SK-N-SH (cell line): Measurements from ENCODE around the gene CA10. TPM values are rescaled to one million over a fixed set of nuclear protein-coding genes. Genes with fewer than 3 reads are reported as not detected.

Source experiments
- CTCF ChIA-PET: fragments of 300-600, 350-600 bp; formaldehyde crosslinking; extraction: SDS; loops from one replicate; lab custom pipeline; 2021; lab: Yijun Ruan, JAX
- POLR2A ChIA-PET: fragments of 350-600 bp; sonication (Branson Sonifier 250); formaldehyde crosslinking; extraction: SDS; loops from one replicate; lab custom pipeline; 2020; ENCODE audit warnings: antibody characterized with exemption, inconsistent platforms; lab: Yijun Ruan, JAX
- DNase-seq: peaks from one replicate; pipeline ENCODE4 v3.0.0; 2012
- H2AFZ ChIP-seq: fragments of 200-600 bp; sonication (generic); 2 replicates; pipeline ENCODE4 v1.8.1; 2016; ENCODE audit warnings: antibody characterized with exemption, mild to moderate bottlenecking, low read depth
- H3F3A ChIP-seq: fragments of 200-600 bp; sonication (generic); replicated peaks from 2 replicates; pipeline ENCODE3; 2016; ENCODE audit warnings: antibody characterized with exemption, mild to moderate bottlenecking; ENCODE audit not compliant: insufficient read depth
- H3K27ac ChIP-seq, 2 experiments: fragments of 200-500 bp in 1 of 2; fragments of 200-600 bp in 1 of 2; sonication (Bioruptor generic) in 1 of 2; sonication (generic), shearing (Covaris generic) in 1 of 2; 2 replicates each; pipeline versions ENCODE4 v1.5.1 to v1.6.1; 2014 to 2016; ENCODE audit warnings: low read depth in 2 of 2, inconsistent platforms in 1 of 2, low read length in 1 of 2, mild to moderate bottlenecking in 1 of 2, mixed read lengths in 1 of 2
- H3K27me3 ChIP-seq: fragments of 200-600 bp; sonication (generic), shearing (Covaris generic); 2 replicates; pipeline ENCODE4 v1.6.1; 2016; ENCODE audit warnings: mixed run types; ENCODE audit not compliant: insufficient read depth
- H3K36me3 ChIP-seq, 2 experiments: fragments of 200-500 bp in 1 of 2; fragments of 200-600 bp in 1 of 2; sonication (Bioruptor generic) in 1 of 2; sonication (generic) in 1 of 2; replicated peaks in 1 of 2; 2 replicates each; pipeline versions ENCODE3 to v1.5.1; 2014 to 2016; ENCODE audit warnings: low read length in 1 of 2, mild to moderate bottlenecking in 1 of 2; ENCODE audit not compliant: insufficient read depth in 2 of 2, control insufficient read depth in 1 of 2
- H3K4me1 ChIP-seq, 2 experiments: fragments of 200-500 bp in 1 of 2; fragments of 200-600 bp in 1 of 2; sonication (Bioruptor generic) in 1 of 2; sonication (generic), shearing (Covaris generic) in 1 of 2; 2 replicates each; pipeline versions ENCODE4 v1.5.1 to v1.6.1; 2014 to 2016; ENCODE audit warnings: low read depth in 1 of 2, low read length in 1 of 2, mixed run types in 1 of 2; ENCODE audit not compliant: insufficient read depth in 2 of 2, control insufficient read depth in 1 of 2
- H3K4me2 ChIP-seq: fragments of 200-600 bp; sonication (generic), shearing (Covaris generic); 2 replicates; pipeline ENCODE4 v1.6.1; 2017; ENCODE audit warnings: mixed run types
- H3K4me3 ChIP-seq, 2 experiments: fragments of 200-500 bp in 1 of 2; fragments of 200-600 bp in 1 of 2; sonication (Bioruptor generic) in 1 of 2; sonication (generic), shearing (Covaris generic) in 1 of 2; 2 replicates each; pipeline versions ENCODE4 v1.5.1 to v1.8.1; 2014 to 2016; ENCODE audit warnings: low read depth in 2 of 2, inconsistent platforms in 1 of 2, low read length in 1 of 2, mild to moderate bottlenecking in 1 of 2, mixed read lengths in 1 of 2, moderate library complexity in 1 of 2
- H3K79me2 ChIP-seq: fragments of 200-600 bp; sonication (generic); 2 replicates; pipeline ENCODE4 v1.8.1; 2017; ENCODE audit warnings: mild to moderate bottlenecking; ENCODE audit not compliant: insufficient read depth
- H3K9ac ChIP-seq: fragments of 200-600 bp; sonication (generic); 2 replicates; pipeline ENCODE4 v1.6.1; 2017; ENCODE audit warnings: mixed run types
- H3K9me2 ChIP-seq: fragments of 200-600 bp; sonication (generic); 2 replicates; pipeline ENCODE4 v1.6.1; 2017; ENCODE audit warnings: mixed run types
- H3K9me3 ChIP-seq: fragments of 200-600 bp; sonication (generic); 2 replicates; pipeline ENCODE4 v1.6.1; 2017; ENCODE audit warnings: mixed run types, mild to moderate bottlenecking, moderate library complexity
- H4K20me1 ChIP-seq: fragments of 200-600 bp; sonication (generic); 2 replicates; pipeline ENCODE4 v1.6.1; 2017; ENCODE audit warnings: mild to moderate bottlenecking, mixed run types; ENCODE audit not compliant: insufficient read depth
- CTCF ChIP-seq: fragments of 200-600 bp; sonication (generic); IDR thresholded peaks from 2 replicates; pipeline ENCODE4 v1.6.1; 2017; ENCODE audit warnings: antibody characterized with exemption, mild to moderate bottlenecking, moderate library complexity
- ELF1 ChIP-seq: IDR thresholded peaks from 2 replicates; pipeline ENCODE4 v1.4.0; 2012
- FOXJ3 ChIP-seq: sonication (generic); formaldehyde crosslinking; IDR thresholded peaks from 2 replicates; pipeline ENCODE4 v1.5.1; 2020; ENCODE audit warnings: mild to moderate bottlenecking, missing genetic modification reagents
- FOXM1 ChIP-seq: IDR thresholded peaks from 2 replicates; pipeline ENCODE4 v1.4.0; 2012; ENCODE audit warnings: low read depth, mild to moderate bottlenecking
- GABPA ChIP-seq: IDR thresholded peaks from 2 replicates; pipeline ENCODE4 v1.4.0; 2012; ENCODE audit warnings: low read depth, mild to moderate bottlenecking
- GATA2 ChIP-seq: sonication (generic); formaldehyde crosslinking; IDR thresholded peaks from 2 replicates; pipeline ENCODE4 v1.5.0; 2020; ENCODE audit warnings: mild to moderate bottlenecking, missing genetic modification reagents
- IRF3 ChIP-seq: fragments of 150-350 bp; IDR thresholded peaks from 2 replicates; pipeline ENCODE4 v1.6.1; 2016; ENCODE audit warnings: mild to moderate bottlenecking, low read depth, low read length
- JUND ChIP-seq: IDR thresholded peaks from 2 replicates; pipeline ENCODE4 v1.4.0; 2012
- POLR2AphosphoS5 ChIP-seq: IDR thresholded peaks from 2 replicates; pipeline ENCODE4 v1.6.1; 2012; ENCODE audit warnings: low read depth, low read length
- RXRA ChIP-seq: IDR thresholded peaks from 2 replicates; pipeline ENCODE4 v1.4.0; 2012; ENCODE audit warnings: low read depth, mild to moderate bottlenecking, borderline replicate concordance
- TCF12 ChIP-seq: IDR thresholded peaks from 2 replicates; pipeline ENCODE4 v1.4.0; 2012
- TEAD4 ChIP-seq: IDR thresholded peaks from 2 replicates; pipeline ENCODE4 v1.4.0; 2012; ENCODE audit warnings: mild to moderate bottlenecking, borderline replicate concordance; ENCODE audit not compliant: insufficient read depth
- ZBTB33 ChIP-seq: IDR thresholded peaks from 2 replicates; pipeline ENCODE4 v1.4.0; 2012; ENCODE audit warnings: low read depth, borderline replicate concordance
- WGBS: methylation state at CpG from one replicate; pipeline ENCODE4 v1.1.6; 2017; ENCODE audit warnings: low lambda C conversion rate; 5-methylcytosine and 5-hydroxymethylcytosine counted together
- polyA plus RNA-seq, 3 experiments: library from polyadenylated mRNA; depleted of rRNA; stranded (reverse); fragments of >200 nt; gene quantifications; 2 replicates each; pipeline ENCODE4 v1.2.3, GENCODE V29; 2012

The CA10 gene
- polyA plus RNA-seq, 1 of the 3 experiments (the other 2 are of a cell fraction): not detected

- Histone ChIP-seq H3K36me3 (no peaks in the 10 kb centered on the region), H3K9ac (no peak overlapping the region), H3K9me3 (no peaks in the 10 kb centered on the region), H3K4me2 (no peak overlapping the region), H3K27ac (no peak overlapping the region), H3K9me2 (no peaks in the 10 kb centered on the region), H3K4me3 (no peak overlapping the region), H3K27me3 (no peaks in the 10 kb centered on the region), H4K20me1 (no peaks in the 10 kb centered on the region), H3K4me1 (peaks cover 0 to 5% of the 10 kb centered on the region in 2 experiments; a peak in 2 of 4 replicates)
- 29% methylated on average over 3 of the region's 3 CpGs for WGBS
- TF ChIP-seq CTCF (peak; percentile 8; the same call in 1 of the 2 replicates), FOXJ3 (no peak)
- TF ChIP-seq, all 33 proteins: peak for 1
- no peaks in the 10 kb centered on the region for H3K79me2 ChIP-seq
- ChIA-PET CTCF (interaction anchor here (0.9 to 5.3 kb wide), 5 partner anchors 11 to 291 kb away, joined by 3 to 28 read pairs (median 4); no protein-coding TSS in a partner anchor), POLR2A (no interaction called here)
- no peak overlapping the region for H2AFZ ChIP-seq
- no peaks in the 10 kb centered on the region for H3F3A ChIP-seq
- DNase-seq: no peak
Measured at GRCh38 chr17:51850201-51850600, 308.3 kb downstream of the CA10 start.

GRCh38 chr17:51848451-51848850 is 310.1 kb downstream of the CA10 start:
- Histone ChIP-seq H2AFZ (no peak overlapping the region), H3K4me2 (no peak overlapping the region), H3K27ac (no peak overlapping the region), H3K27me3 (no peaks in the 10 kb centered on the region), H3F3A (no peaks in the 10 kb centered on the region), H3K4me1 (peaks cover 0 to 5% of the 10 kb centered on the region in 2 experiments; a peak in 2 of 4 replicates), H3K4me3 (no peak overlapping the region), H3K9me2 (no peaks in the 10 kb centered on the region), H3K9ac (no peak overlapping the region)
- POLR2A ChIA-PET: no interaction called here
- DNase-seq: no peak
- TF ChIP-seq ELF1: no peak
- no peak for TF ChIP-seq FOXM1
- TF ChIP-seq TCF12: no peak
- TF ChIP-seq POLR2AphosphoS5: no peak
- no peak for TF ChIP-seq RXRA
- no peak for TF ChIP-seq JUND
- TF ChIP-seq IRF3: no peak
- TF ChIP-seq FOXJ3: no peak
- TF ChIP-seq, all 33 proteins: peak for 0
- Histone ChIP-seq H3K79me2 (no peaks in the 10 kb centered on the region), H4K20me1 (no peaks in the 10 kb centered on the region), H3K36me3 (no peaks in the 10 kb centered on the region), H3K9me3 (no peaks in the 10 kb centered on the region)
- 22% methylated on average over 3 of the region's 3 CpGs for WGBS
- CTCF ChIA-PET: interaction anchor here (0.6 to 5.3 kb wide), 5 partner anchors 10 to 550 kb away, joined by 3 to 22 read pairs (median 4); no protein-coding TSS in a partner anchor

- CTCF ChIA-PET: interaction anchor here (0.7 to 3.1 kb wide), 4 partner anchors 15 to 260 kb away, joined by 3 to 13 read pairs (median 8); no protein-coding TSS in a partner anchor
- H3K79me2 ChIP-seq: no peaks in the 10 kb centered on the region
Measured at GRCh38 chr17:51846566-51846965, 311.9 kb downstream of the CA10 start.

More at GRCh38 chr17:51846566-51846965, 311.9 kb downstream of the CA10 start:
- Histone ChIP-seq H3K4me3 (no peak overlapping the region), H3K9ac (no peak overlapping the region), H3K4me1 (peaks cover 0 to 5% of the 10 kb centered on the region in 2 experiments; a peak in 2 of 4 replicates), H3K27me3 (no peaks in the 10 kb centered on the region), H3K27ac (no peak overlapping the region; a peak in 1 of 4 replicates)
- TF ChIP-seq ELF1 (no peak), ZBTB33 (no peak), CTCF (no peak), TEAD4 (no peak), GABPA (no peak), GATA2 (peak; percentile 61; the same call in 1 of the 2 replicates)
- TF ChIP-seq, all 33 proteins: peak for 1
- Histone ChIP-seq H3K36me3 (no peaks in the 10 kb centered on the region), H2AFZ (no peak overlapping the region), H4K20me1 (no peaks in the 10 kb centered on the region), H3K9me2 (no peaks in the 10 kb centered on the region), H3K4me2 (no peak overlapping the region), H3K9me3 (no peaks in the 10 kb centered on the region), H3F3A (no peaks in the 10 kb centered on the region)
- POLR2A ChIA-PET: no interaction called here
- 28% methylated on average over 4 of the region's 4 CpGs for WGBS
- DNase-seq: peak; percentile 28
